Small intestine (tissue), 16 donors: ENCODE results near the gene SSX2IP. TPM values are rescaled to one million over a fixed set of nuclear protein-coding genes. Genes with fewer than 3 reads are reported as not detected.

Experiments used
- DNase-seq, 2 donors: peaks; one replicate each; pipeline versions ENCODE4 v3.0.0 to v3.0.0-alpha.2; 2013
- FAIRE-seq: peaks from 2 replicates; lab custom pipeline; 2012; peaks lifted over from hg19 to GRCh38; lab: Jason Lieb, UNC
- H3K27ac ChIP-seq, 3 donors: one replicate each; pipeline ENCODE4 v1.5.1; 2013; ENCODE audit warnings: low read length in 2 of 3, mild to moderate bottlenecking in 2 of 3, control low read depth in 1 of 3, inconsistent platforms in 1 of 3, low read depth in 1 of 3, moderate library complexity in 1 of 3
- H3K27me3 ChIP-seq, 3 donors: one replicate each; pipeline ENCODE4 v1.6.1; 2013; ENCODE audit warnings: low read length in 3 of 3, inconsistent platforms in 1 of 3; ENCODE audit not compliant: control insufficient read depth in 3 of 3, insufficient read depth in 3 of 3
- H3K36me3 ChIP-seq, 3 donors: one replicate each; pipeline ENCODE4 v1.6.1; 2013; ENCODE audit warnings: low read length in 3 of 3, inconsistent platforms in 1 of 3, low read depth in 1 of 3, mild to moderate bottlenecking in 1 of 3, moderate library complexity in 1 of 3; ENCODE audit not compliant: control insufficient read depth in 3 of 3, insufficient read depth in 2 of 3
- H3K4me1 ChIP-seq, 3 donors: one replicate each; pipeline ENCODE4 v1.6.1; 2013; ENCODE audit warnings: low read length in 2 of 3, inconsistent platforms in 1 of 3, low read depth in 1 of 3, mild to moderate bottlenecking in 1 of 3, moderate library complexity in 1 of 3; ENCODE audit not compliant: control insufficient read depth in 3 of 3, insufficient read depth in 2 of 3
- H3K4me3 ChIP-seq, 3 donors: one replicate each; pipeline ENCODE4 v1.5.1; 2013; ENCODE audit warnings: low read length in 3 of 3, control low read depth in 1 of 3, inconsistent platforms in 1 of 3, low read depth in 1 of 3, mild to moderate bottlenecking in 1 of 3, moderate library complexity in 1 of 3
- H3K9me3 ChIP-seq, 2 donors: one replicate each; pipeline ENCODE4 v1.6.1; 2013; ENCODE audit warnings: low read depth in 1 of 2, low read length in 1 of 2; ENCODE audit not compliant: control insufficient read depth in 2 of 2, insufficient read depth in 1 of 2
- WGBS, 3 donors: extraction: QIAGEN DNeasy Blood & Tissue Kit; methylation state at CpG; one replicate each; pipeline ENCODE4 v1.1.7; 2013; 5-methylcytosine and 5-hydroxymethylcytosine counted together
- long read RNA-seq, 10 donors: transcript quantifications; one replicate each; lab custom pipeline, GENCODE V29; 2026
- polyA plus RNA-seq, 4 donors: library from polyadenylated mRNA; stranded (reverse) in 3 of 4; unstranded in 1 of 4; fragments of 200-250 nt in 3 of 4; fragments of 120-200 nt in 1 of 4; gene quantifications; one replicate each; pipeline versions ENCODE4 v1.2.1 to v1.2.3, GENCODE V29; 2013
- donor health status: healthy with polysubstance abuse.
- donor health status: control.
- donor health status: control.
- donor health status: Bipolar disorder and iron deficiency.
- donor health status: healthy.

Gene SSX2IP
- polyA plus RNA-seq, result 10 to 100 TPM in 3 of 4 donors, 1 to 10 TPM in 1; 5.7 to 55.3 (median 13.6) TPM
- long read RNA-seq, donor 1, result 0 reads
- long read RNA-seq, donor 2, full-length matches to known transcripts, result 7 of 12 reads
- long read RNA-seq, donor 2, partial matches to known transcripts, result 5 of 12 reads
- long read RNA-seq, donor 2, other reads (novel, unspliced or antisense), result 0 of 12 reads
- long read RNA-seq, donor 3, partial matches to known transcripts, result 8 of 11 reads
- long read RNA-seq, donor 3, other reads (novel, unspliced or antisense), result 0 of 11 reads
- long read RNA-seq, donor 4, result 0 reads
- long read RNA-seq, donor 5, result 0 reads
- long read RNA-seq, donor 6, full-length matches to known transcripts, result 13 of 56 reads
- long read RNA-seq, donor 6, partial matches to known transcripts, result 43 of 56 reads
- long read RNA-seq, donor 6, other reads (novel, unspliced or antisense), result 0 of 56 reads
- long read RNA-seq, donor 7, result 0 reads
- long read RNA-seq, donor 8, result 0 reads
- long read RNA-seq, donor 9, result 0 reads
- long read RNA-seq, donor 10, full-length matches to known transcripts, result 2 of 2 reads
- long read RNA-seq, donor 10, partial matches to known transcripts, result 0 of 2 reads
- long read RNA-seq, donor 10, other reads (novel, unspliced or antisense), result 0 of 2 reads

GRCh38 chr1:84690397-84691121 lies at the start of gene SSX2IP:
Gene SSX2IP, minus strand, starts transcription at chr1:84690461. Its CDS starts 19,242 bp downstream, at chr1:84671219.
- H3K27me3 ChIP-seq, result no peaks in the 10 kb centered on the region
- peaks cover 0 to 5% of the 10 kb centered on the region in 2 donors for H3K9me3 ChIP-seq
- FAIRE-seq (no peak), DNase-seq (peak; percentile 98 to 99)
- peaks cover 0 to 29% (median 3%) of the 10 kb centered on the region in 3 donors for H3K4me1 ChIP-seq
- peak within 1 kb of the TSS; percentile 81 to 88 (median 83) for H3K4me3 ChIP-seq
- H3K36me3 ChIP-seq, result no peaks in the 10 kb centered on the region
- 0 to 1% (median 1%) methylated on average over 47 to 68 of the region's 68 CpGs for WGBS, 3 donors
- H3K27ac ChIP-seq, result peak within 1 kb of the TSS; percentile 88 to 96 (median 95)

- peaks cover 0 to 1% (median 0%) of the 10 kb centered on the region in 3 donors for H3K27me3 ChIP-seq
- DNase-seq (no peak), FAIRE-seq (no peak)
- H3K4me3 ChIP-seq, result no peak overlapping the region
- H3K4me1 ChIP-seq, result no peaks in the 10 kb centered on the region
- peaks cover 0 to 8% of the 10 kb centered on the region in 2 donors for H3K9me3 ChIP-seq
- no peaks in the 10 kb centered on the region for H3K36me3 ChIP-seq
- H3K27ac ChIP-seq, result no peak overlapping the region
- WGBS, 3 donors, result 93 to 98% (median 95%) methylated on average over 13 of the region's 13 CpGs
Measured at GRCh38 chr1:84738237-84738636, 48.0 kb upstream of the SSX2IP start.

DNA sequence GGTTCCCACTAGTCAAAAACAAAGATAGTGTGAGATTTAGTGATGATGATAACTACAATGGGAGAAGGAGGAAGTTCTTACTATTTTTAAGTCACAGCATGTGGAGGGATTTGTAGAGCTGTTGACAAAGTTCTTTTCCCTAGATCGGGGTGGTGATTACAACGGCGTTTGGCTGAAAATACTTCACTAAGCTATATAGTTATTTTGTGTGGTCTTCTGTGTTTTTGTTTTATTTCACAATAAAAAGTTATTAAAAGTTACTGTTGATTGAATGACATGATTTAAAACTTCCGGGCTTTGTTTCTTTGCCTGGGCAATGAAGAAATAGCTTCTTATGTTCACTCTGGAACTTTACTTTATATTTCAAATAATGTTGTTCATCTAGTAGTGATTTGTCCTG lies 47.3 kb upstream of the SSX2IP start:
- no peak for FAIRE-seq
- Histone ChIP-seq H3K27ac (no peak overlapping the region), H3K27me3 (peaks cover 0 to 1% (median 0%) of the 10 kb centered on the region in 3 donors), H3K4me1 (no peaks in the 10 kb centered on the region), H3K36me3 (no peaks in the 10 kb centered on the region), H3K9me3 (peaks cover 0 to 6% of the 10 kb centered on the region in 2 donors), H3K4me3 (no peak overlapping the region)
- 78 to 93% (median 87%) methylated on average over 4 of the region's 4 CpGs for WGBS, 3 donors
- DNase-seq, result no peak

GRCh38 chr1:84736944-84737343 lies 46.7 kb upstream of the SSX2IP start:
- H3K36me3 ChIP-seq, result no peaks in the 10 kb centered on the region
- DNase-seq (no peak), FAIRE-seq (no peak)
- no peaks in the 10 kb centered on the region for H3K4me1 ChIP-seq
- H3K9me3 ChIP-seq, result peaks cover 0 to 3% of the 10 kb centered on the region in 2 donors
- no peak overlapping the region for H3K27ac ChIP-seq
- H3K27me3 ChIP-seq, result peaks cover 0 to 1% (median 0%) of the 10 kb centered on the region in 3 donors
- no peak overlapping the region for H3K4me3 ChIP-seq
- WGBS, 3 donors, result 80 to 88% (median 87%) methylated on average over 3 of the region's 3 CpGs

- DNase-seq (no peak), FAIRE-seq (no peak)
- peaks cover 0 to 1% (median 0%) of the 10 kb centered on the region in 3 donors for H3K27me3 ChIP-seq
- H3K4me1 ChIP-seq, result no peaks in the 10 kb centered on the region
- no peak overlapping the region for H3K4me3 ChIP-seq
- H3K36me3 ChIP-seq, result no peaks in the 10 kb centered on the region
- peaks cover 0 to 3% of the 10 kb centered on the region in 2 donors for H3K9me3 ChIP-seq
- no peak overlapping the region for H3K27ac ChIP-seq
Measured at GRCh38 chr1:84736445-84736844, 46.2 kb upstream of the SSX2IP start.

DNA sequence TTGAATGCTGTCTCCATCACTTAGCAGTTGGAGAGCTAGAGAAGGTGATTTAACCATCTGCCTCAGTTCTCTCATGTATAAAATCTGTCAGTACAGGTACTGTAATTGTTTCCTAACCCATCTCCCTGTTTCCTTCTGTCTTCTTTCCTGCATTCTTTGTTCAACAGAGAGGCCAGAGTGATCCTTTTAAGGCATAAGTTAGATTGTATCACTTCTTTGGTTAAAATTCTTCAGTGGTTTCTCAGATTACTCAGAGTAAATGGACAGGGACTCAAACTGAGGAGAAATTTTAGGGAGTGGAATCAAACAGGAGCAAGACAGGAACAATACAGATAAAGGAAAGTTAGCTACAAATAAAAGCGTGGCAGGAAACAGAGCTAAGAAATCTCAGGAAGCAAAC lies 45.2 kb upstream of the SSX2IP start:
- no peak for FAIRE-seq
- Histone ChIP-seq H3K36me3 (no peaks in the 10 kb centered on the region), H3K27me3 (no peaks in the 10 kb centered on the region), H3K27ac (no peak overlapping the region), H3K4me3 (no peak overlapping the region), H3K4me1 (no peaks in the 10 kb centered on the region), H3K9me3 (peaks cover 0 to 3% of the 10 kb centered on the region in 2 donors)
- WGBS, 3 donors, result 76 to 89% (median 80%) methylated on average over 1 of the region's 1 CpG
- no peak for DNase-seq

DNA sequence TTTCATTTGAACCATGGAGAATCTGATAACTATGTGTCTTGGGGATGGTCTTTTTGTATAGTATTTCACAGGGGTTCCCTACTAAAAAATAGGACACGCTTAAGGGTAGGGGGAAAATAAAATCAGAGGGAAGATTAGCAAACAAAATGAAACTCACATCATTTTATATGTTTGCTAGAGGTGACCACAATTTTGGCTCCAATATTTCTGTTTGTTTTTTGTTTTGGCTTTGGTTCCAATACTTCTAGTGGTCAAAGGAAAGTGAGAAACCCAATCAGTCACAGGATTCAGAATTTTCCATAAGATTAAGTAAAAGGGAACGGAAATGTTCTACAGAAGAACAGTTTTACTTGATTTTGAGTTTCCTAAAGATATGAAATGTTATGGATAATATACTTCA lies 42.3 kb upstream of the SSX2IP start:
- no peak for DNase-seq
- Histone ChIP-seq H3K27me3 (no peaks in the 10 kb centered on the region), H3K36me3 (no peaks in the 10 kb centered on the region), H3K4me3 (no peak overlapping the region), H3K9me3 (peaks cover 0 to 3% of the 10 kb centered on the region in 2 donors), H3K4me1 (no peaks in the 10 kb centered on the region), H3K27ac (no peak overlapping the region)
- FAIRE-seq, result no peak
- WGBS, 3 donors, result 48 to 78% (median 55%) methylated on average over 2 of the region's 2 CpGs

DNA sequence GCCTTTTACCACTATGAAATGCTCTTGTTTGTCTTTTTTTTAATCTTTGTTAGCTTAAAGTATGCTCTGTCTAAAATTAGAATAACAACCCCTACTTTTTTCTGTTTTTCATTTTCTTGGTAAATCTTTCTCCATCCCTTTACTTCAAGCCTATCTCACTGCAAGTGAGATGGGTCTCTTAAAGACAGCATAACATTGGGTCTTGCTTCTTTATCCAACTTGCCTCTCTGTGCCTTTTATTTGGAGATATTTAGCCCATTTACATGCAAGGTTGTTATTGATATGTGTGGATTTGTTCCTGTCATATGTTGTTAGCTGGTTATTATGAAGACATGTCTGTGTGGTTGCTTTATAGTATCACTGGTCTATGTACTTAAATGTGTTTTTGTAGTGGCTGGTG lies 41.3 kb upstream of the SSX2IP start:
- no peak for FAIRE-seq

More for the DNA sequence above, 41.3 kb upstream of the SSX2IP start:
- Histone ChIP-seq H3K36me3 (no peaks in the 10 kb centered on the region), H3K27ac (no peak overlapping the region), H3K4me1 (no peaks in the 10 kb centered on the region), H3K9me3 (peaks cover 0 to 3% of the 10 kb centered on the region in 2 donors), H3K27me3 (no peaks in the 10 kb centered on the region), H3K4me3 (no peak overlapping the region)
- no peak for DNase-seq
